K562 (cell line): Measurements from ENCODE around the gene CEMP1. TPM values are rescaled to one million over a fixed set of nuclear protein-coding genes. Genes with fewer than 3 reads are reported as not detected.
A peak's percentile ranks its signal among the peaks of the same experiment; 100 is the strongest.

Experiments used
- BRF1 ChIP-seq: IDR thresholded peaks from 3 replicates; pipeline ENCODE4 v1.6.1; 2011; ENCODE audit warnings: borderline replicate concordance, mild to moderate bottlenecking; ENCODE audit not compliant: insufficient read length; ENCODE audit errors: extremely low read depth
- C11orf30 ChIP-seq: fragments of 450-650 bp; IDR thresholded peaks from 2 replicates; pipeline ENCODE4 v1.6.1; 2016; ENCODE audit warnings: low read depth, mild to moderate bottlenecking
- DPF2 ChIP-seq: fragments of 450-650 bp; IDR thresholded peaks from 2 replicates; pipeline ENCODE4 v1.6.1; 2016
- FOXK2 ChIP-seq, 2 experiments: fragments of 450-650 bp; IDR thresholded peaks in 1 of 2; conservative IDR thresholded peaks in 1 of 2; 2 replicates each; pipeline ENCODE4 v1.6.1; 2016; ENCODE audit warnings: low read depth in 2 of 2, mild to moderate bottlenecking in 1 of 2
- HDAC1 ChIP-seq, 2 experiments: fragments of 450-650 bp; IDR thresholded peaks; 2 replicates each; pipeline ENCODE4 v1.6.1; 2016 to 2017; ENCODE audit warnings: inconsistent platforms in 1 of 2, mild to moderate bottlenecking in 1 of 2, moderate library complexity in 1 of 2
- PPARD ChIP-seq: fragments of 250-450 bp; sonication (Bioruptor Pico); IDR thresholded peaks from 2 replicates; pipeline ENCODE4 v1.8.0; 2022; ENCODE audit warnings: inconsistent platforms, mild to moderate bottlenecking, moderate library complexity
- RBFOX2 ChIP-seq: fragments of 200-400 bp; formaldehyde crosslinking; IDR thresholded peaks from 2 replicates; pipeline ENCODE4 v1.6.1; 2017; ENCODE audit warnings: low read depth, mild to moderate bottlenecking, low read length, moderate library complexity
- SLC30A9 ChIP-seq: fragments of 250-450 bp; sonication (Bioruptor Pico); IDR thresholded peaks from 2 replicates; pipeline ENCODE4 v1.8.0; 2022; ENCODE audit warnings: mild to moderate bottlenecking, moderate library complexity
- TCF3 ChIP-seq: sonication (generic); formaldehyde crosslinking; IDR thresholded peaks from 2 replicates; pipeline ENCODE4 v1.4.0; 2020; ENCODE audit warnings: mild to moderate bottlenecking, missing genetic modification reagents
- ZNF239 ChIP-seq: fragments of 250-450 bp; sonication (Bioruptor Pico); IDR thresholded peaks from 2 replicates; pipeline ENCODE4 v1.4.0; 2020; ENCODE audit warnings: mild to moderate bottlenecking
- ZNF408 ChIP-seq: fragments of 250-450 bp; sonication (Bioruptor Pico); IDR thresholded peaks from 2 replicates; pipeline ENCODE4 v1.4.0; 2020; ENCODE audit warnings: low read depth, mild to moderate bottlenecking, moderate library complexity
- polyA plus RNA-seq, 8 experiments: library from polyadenylated mRNA; depleted of rRNA in 4 of 8; stranded (reverse) in 5 of 8; unstranded in 3 of 8; fragments of >200 nt; fragmentation: Nextera tagmentation in 2 of 8; fragmentation: Illumina TruSeq in 1 of 8; extraction: Ambion mirVana in 2 of 8; extraction: Trizol in 1 of 8; gene quantifications; 2 replicates each; pipeline versions ENCODE4 v1.2.1 to v1.2.3, GENCODE V29; 2011 to 2014; ENCODE audit warnings: inconsistent platforms in 1 of 8, missing spikeins in 1 of 8
- total RNA-seq, 7 experiments: library from RNA; depleted of rRNA in 6 of 7; stranded (reverse); fragments of >200 nt in 6 of 7; fragmentation: Illumina TruSeq in 2 of 7; extraction: Trizol in 2 of 7; gene quantifications; 2 replicates each; pipeline versions ENCODE4 v1.2.1 to v1.2.3, GENCODE V29; 2011 to 2021; ENCODE audit warnings: low replicate concordance in 1 of 7
- TF ChIP-seq, protein P1 (sequence below): sonication (generic); formaldehyde crosslinking; IDR thresholded peaks from 2 replicates; pipeline ENCODE4 v1.8.0; 2022; ENCODE audit warnings: mild to moderate bottlenecking, missing genetic modification reagents
- TF ChIP-seq, protein P2 (sequence below): fragments of 250-450 bp; sonication (Bioruptor Pico); IDR thresholded peaks from 2 replicates; pipeline ENCODE4 v1.5.0; 2022; ENCODE audit warnings: mild to moderate bottlenecking
- TF ChIP-seq, protein P3 (sequence below): sonication (generic); formaldehyde crosslinking; IDR thresholded peaks from 2 replicates; pipeline ENCODE4 v1.9.0; 2022; ENCODE audit warnings: mild to moderate bottlenecking, missing genetic modification reagents
- TF ChIP-seq, protein P4 (sequence below), 3 experiments: IDR thresholded peaks in 2 of 3; conservative IDR thresholded peaks in 1 of 3; 2 replicates each; pipeline ENCODE4 v1.5.1; 2011 to 2012; ENCODE audit warnings: low read length in 3 of 3, mild to moderate bottlenecking in 3 of 3, control low read depth in 2 of 3, improper control_type of control experiment in 1 of 3, inconsistent platforms in 1 of 3, low read depth in 1 of 3, mixed read lengths in 1 of 3, moderate library complexity in 1 of 3; ENCODE audit not compliant: insufficient read depth in 2 of 3
- TF ChIP-seq, protein P5 (sequence below): sonication (generic); formaldehyde crosslinking; IDR thresholded peaks from 2 replicates; pipeline ENCODE4 v1.9.0; 2022; ENCODE audit warnings: mild to moderate bottlenecking, missing genetic modification reagents

The CEMP1 gene
- total and polyA plus RNA-seq, 9 of the 15 experiments (the other 6 are each of a cell fraction or from before 2014, with no cell fraction given): 0.05 to 0.45 TPM; not detected in 7

DNA sequence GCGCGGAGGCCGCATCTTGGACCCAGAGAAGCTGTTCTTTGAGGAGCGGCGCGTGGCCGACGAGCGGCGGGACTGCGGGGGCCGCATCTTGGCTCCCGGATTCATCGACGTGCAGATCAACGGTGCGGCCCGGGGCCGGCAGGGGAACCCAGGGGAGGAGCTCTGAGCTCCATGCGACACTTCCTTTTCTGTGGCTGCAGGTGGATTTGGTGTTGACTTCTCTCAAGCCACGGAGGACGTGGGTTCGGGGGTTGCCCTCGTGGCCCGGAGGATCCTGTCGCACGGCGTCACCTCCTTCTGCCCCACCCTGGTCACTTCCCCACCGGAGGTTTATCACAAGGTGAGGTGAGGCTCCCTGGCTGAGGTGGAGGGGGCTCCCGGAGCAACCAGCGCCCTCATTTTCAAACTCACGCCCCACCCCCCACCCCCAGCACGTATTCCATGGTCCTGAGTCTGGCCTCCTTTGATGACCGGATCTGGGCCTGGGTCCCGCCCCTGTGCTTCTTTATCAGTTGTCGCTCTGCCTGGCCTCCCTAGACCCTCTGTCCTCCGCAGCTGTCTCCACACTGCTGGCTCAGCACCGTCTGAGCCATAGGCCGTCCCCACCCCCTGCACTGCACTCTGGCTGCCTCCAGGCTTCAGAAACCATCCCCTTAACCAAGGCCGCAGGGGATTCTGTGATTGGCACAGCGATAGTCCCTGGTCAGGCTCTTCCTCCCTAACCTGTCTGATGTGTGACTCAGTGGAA is 10.2 kb downstream of the CEMP1 start (continued):
- TF ChIP-seq, protein P1, sequence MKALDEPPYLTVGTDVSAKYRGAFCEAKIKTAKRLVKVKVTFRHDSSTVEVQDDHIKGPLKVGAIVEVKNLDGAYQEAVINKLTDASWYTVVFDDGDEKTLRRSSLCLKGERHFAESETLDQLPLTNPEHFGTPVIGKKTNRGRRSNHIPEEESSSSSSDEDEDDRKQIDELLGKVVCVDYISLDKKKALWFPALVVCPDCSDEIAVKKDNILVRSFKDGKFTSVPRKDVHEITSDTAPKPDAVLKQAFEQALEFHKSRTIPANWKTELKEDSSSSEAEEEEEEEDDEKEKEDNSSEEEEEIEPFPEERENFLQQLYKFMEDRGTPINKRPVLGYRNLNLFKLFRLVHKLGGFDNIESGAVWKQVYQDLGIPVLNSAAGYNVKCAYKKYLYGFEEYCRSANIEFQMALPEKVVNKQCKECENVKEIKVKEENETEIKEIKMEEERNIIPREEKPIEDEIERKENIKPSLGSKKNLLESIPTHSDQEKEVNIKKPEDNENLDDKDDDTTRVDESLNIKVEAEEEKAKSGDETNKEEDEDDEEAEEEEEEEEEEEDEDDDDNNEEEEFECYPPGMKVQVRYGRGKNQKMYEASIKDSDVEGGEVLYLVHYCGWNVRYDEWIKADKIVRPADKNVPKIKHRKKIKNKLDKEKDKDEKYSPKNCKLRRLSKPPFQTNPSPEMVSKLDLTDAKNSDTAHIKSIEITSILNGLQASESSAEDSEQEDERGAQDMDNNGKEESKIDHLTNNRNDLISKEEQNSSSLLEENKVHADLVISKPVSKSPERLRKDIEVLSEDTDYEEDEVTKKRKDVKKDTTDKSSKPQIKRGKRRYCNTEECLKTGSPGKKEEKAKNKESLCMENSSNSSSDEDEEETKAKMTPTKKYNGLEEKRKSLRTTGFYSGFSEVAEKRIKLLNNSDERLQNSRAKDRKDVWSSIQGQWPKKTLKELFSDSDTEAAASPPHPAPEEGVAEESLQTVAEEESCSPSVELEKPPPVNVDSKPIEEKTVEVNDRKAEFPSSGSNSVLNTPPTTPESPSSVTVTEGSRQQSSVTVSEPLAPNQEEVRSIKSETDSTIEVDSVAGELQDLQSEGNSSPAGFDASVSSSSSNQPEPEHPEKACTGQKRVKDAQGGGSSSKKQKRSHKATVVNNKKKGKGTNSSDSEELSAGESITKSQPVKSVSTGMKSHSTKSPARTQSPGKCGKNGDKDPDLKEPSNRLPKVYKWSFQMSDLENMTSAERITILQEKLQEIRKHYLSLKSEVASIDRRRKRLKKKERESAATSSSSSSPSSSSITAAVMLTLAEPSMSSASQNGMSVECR (CRISPR knock-in tag): peak; percentile 2; the same call in 1 of the 2 replicates
- TF ChIP-seq RBFOX2 (peak; percentile 75), C11orf30 (peak; percentile 51; the same call in 1 of the 2 replicates), HDAC1 (IDR thresholded peaks at IDR 0.05) (peak in 1 of 2 experiments; percentile 67; a peak in 2 of 4 replicates), ZNF239 (CRISPR knock-in tag) (no peak), SLC30A9 (CRISPR knock-in tag) (no peak), FOXK2 (conservative IDR thresholded peaks at IDR 0.05 in 1 of 2, IDR thresholded peaks at IDR 0.05 in 1 of 2; ENCODE audit: low read depth in 2 of 2) (peak in 1 of 2 experiments; percentile 68; a peak in 2 of 4 replicates), ZNF408 (no peak), TCF3 (CRISPR knock-in tag) (0 out of 2 replicates have a peak, but pooled peaks have one; percentile 11), DPF2 (0 out of 2 replicates have a peak, but pooled peaks have one; percentile 37), BRF1 (no peak), PPARD (CRISPR knock-in tag) (no peak)
- TF ChIP-seq, protein P2, sequence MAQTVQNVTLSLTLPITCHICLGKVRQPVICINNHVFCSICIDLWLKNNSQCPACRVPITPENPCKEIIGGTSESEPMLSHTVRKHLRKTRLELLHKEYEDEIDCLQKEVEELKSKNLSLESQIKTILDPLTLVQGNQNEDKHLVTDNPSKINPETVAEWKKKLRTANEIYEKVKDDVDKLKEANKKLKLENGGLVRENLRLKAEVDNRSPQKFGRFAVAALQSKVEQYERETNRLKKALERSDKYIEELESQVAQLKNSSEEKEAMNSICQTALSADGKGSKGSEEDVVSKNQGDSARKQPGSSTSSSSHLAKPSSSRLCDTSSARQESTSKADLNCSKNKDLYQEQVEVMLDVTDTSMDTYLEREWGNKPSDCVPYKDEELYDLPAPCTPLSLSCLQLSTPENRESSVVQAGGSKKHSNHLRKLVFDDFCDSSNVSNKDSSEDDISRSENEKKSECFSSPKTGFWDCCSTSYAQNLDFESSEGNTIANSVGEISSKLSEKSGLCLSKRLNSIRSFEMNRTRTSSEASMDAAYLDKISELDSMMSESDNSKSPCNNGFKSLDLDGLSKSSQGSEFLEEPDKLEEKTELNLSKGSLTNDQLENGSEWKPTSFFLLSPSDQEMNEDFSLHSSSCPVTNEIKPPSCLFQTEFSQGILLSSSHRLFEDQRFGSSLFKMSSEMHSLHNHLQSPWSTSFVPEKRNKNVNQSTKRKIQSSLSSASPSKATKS (CRISPR knock-in tag): no peak
- TF ChIP-seq, protein P3, sequence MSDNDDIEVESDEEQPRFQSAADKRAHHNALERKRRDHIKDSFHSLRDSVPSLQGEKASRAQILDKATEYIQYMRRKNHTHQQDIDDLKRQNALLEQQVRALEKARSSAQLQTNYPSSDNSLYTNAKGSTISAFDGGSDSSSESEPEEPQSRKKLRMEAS: peak; percentile 59; the same call in 1 of the 2 replicates
- TF ChIP-seq, protein P4, sequence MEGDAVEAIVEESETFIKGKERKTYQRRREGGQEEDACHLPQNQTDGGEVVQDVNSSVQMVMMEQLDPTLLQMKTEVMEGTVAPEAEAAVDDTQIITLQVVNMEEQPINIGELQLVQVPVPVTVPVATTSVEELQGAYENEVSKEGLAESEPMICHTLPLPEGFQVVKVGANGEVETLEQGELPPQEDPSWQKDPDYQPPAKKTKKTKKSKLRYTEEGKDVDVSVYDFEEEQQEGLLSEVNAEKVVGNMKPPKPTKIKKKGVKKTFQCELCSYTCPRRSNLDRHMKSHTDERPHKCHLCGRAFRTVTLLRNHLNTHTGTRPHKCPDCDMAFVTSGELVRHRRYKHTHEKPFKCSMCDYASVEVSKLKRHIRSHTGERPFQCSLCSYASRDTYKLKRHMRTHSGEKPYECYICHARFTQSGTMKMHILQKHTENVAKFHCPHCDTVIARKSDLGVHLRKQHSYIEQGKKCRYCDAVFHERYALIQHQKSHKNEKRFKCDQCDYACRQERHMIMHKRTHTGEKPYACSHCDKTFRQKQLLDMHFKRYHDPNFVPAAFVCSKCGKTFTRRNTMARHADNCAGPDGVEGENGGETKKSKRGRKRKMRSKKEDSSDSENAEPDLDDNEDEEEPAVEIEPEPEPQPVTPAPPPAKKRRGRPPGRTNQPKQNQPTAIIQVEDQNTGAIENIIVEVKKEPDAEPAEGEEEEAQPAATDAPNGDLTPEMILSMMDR (IDR thresholded peaks at IDR 0.05 in 2 of 3, conservative IDR thresholded peaks at IDR 0.05 in 1 of 3; ENCODE audit: insufficient read depth in 2 of 3, low read depth in 1 of 3, low read length in 3 of 3): 0 out of 6 replicates have a peak, but pooled peaks of 2 of the 3 experiments have one; percentile 8 to 17
- TF ChIP-seq, protein P5, sequence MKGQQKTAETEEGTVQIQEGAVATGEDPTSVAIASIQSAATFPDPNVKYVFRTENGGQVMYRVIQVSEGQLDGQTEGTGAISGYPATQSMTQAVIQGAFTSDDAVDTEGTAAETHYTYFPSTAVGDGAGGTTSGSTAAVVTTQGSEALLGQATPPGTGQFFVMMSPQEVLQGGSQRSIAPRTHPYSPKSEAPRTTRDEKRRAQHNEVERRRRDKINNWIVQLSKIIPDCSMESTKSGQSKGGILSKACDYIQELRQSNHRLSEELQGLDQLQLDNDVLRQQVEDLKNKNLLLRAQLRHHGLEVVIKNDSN (CRISPR knock-in tag): peak; percentile 56
